GM12878 (cell line): ENCODE measurements around the gene RASSF4.

ENCODE experiments used
- EP300 ChIP-seq, 2 experiments: fragments of 150-350 bp in 1 of 2; IDR thresholded peaks; 2 replicates each; pipeline ENCODE4 v1.6.1; 2011 to 2012; ENCODE audit warnings: low read depth in 2 of 2, low read length in 2 of 2, borderline replicate concordance in 1 of 2, improper control_type of control experiment in 1 of 2, inconsistent platforms in 1 of 2; ENCODE audit not compliant: control insufficient read depth in 1 of 2
- FOS ChIP-seq: IDR thresholded peaks from 3 replicates; pipeline ENCODE4 v1.6.1; 2011; ENCODE audit warnings: borderline replicate concordance; ENCODE audit not compliant: insufficient read length; ENCODE audit errors: extremely low read depth
- ZNF384 ChIP-seq: IDR thresholded peaks from 2 replicates; pipeline ENCODE4 v1.6.1; 2012; ENCODE audit warnings: low read depth, mild to moderate bottlenecking, low read length, improper control_type of control experiment, borderline replicate concordance
- TF ChIP-seq, protein P1 (sequence below), 3 experiments: IDR thresholded peaks in 2 of 3; conservative IDR thresholded peaks in 1 of 3; 2 replicates each; pipeline ENCODE4 v1.5.1; 2011; ENCODE audit warnings: low read depth in 3 of 3, low read length in 3 of 3, mild to moderate bottlenecking in 3 of 3, control low read depth in 2 of 3, moderate library complexity in 2 of 3, inconsistent platforms in 1 of 3, mixed read lengths in 1 of 3; ENCODE audit not compliant: control insufficient read depth in 2 of 3, insufficient read depth in 1 of 3; ENCODE audit errors: extremely low read depth in 1 of 3

DNA sequence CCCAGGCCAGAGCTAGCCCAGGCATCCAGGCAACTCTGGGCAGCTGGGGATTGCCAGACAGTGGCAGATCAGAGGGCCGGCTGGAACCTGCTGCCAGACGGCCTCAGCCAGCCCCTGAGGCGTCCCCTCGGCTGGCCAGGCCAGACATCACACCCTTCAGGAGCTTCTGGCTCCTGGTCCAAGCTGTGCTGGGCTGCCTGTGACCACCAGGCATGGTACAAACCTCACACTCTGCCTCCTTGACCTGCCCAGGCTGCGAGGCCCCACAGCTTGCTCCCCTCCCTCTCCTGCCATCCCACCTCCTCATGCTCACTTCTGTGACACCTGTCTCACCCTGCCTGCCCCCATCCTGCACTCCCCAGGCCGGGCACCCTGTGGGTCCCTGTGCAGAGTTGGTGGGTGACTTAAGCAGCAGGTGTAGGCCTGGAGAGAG is 13.3 kb downstream of the RASSF4 start:
- TF ChIP-seq, protein P1, sequence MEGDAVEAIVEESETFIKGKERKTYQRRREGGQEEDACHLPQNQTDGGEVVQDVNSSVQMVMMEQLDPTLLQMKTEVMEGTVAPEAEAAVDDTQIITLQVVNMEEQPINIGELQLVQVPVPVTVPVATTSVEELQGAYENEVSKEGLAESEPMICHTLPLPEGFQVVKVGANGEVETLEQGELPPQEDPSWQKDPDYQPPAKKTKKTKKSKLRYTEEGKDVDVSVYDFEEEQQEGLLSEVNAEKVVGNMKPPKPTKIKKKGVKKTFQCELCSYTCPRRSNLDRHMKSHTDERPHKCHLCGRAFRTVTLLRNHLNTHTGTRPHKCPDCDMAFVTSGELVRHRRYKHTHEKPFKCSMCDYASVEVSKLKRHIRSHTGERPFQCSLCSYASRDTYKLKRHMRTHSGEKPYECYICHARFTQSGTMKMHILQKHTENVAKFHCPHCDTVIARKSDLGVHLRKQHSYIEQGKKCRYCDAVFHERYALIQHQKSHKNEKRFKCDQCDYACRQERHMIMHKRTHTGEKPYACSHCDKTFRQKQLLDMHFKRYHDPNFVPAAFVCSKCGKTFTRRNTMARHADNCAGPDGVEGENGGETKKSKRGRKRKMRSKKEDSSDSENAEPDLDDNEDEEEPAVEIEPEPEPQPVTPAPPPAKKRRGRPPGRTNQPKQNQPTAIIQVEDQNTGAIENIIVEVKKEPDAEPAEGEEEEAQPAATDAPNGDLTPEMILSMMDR (IDR thresholded peaks at IDR 0.05 in 2 of 3, conservative IDR thresholded peaks at IDR 0.05 in 1 of 3; ENCODE audit: control insufficient read depth in 2 of 3, extremely low read depth in 1 of 3, insufficient read depth in 1 of 3, low read depth in 3 of 3, low read length in 3 of 3): no peak
- TF ChIP-seq EP300 (IDR thresholded peaks at IDR 0.05; ENCODE audit: borderline replicate concordance in 1 of 2, control insufficient read depth in 1 of 2, low read depth in 2 of 2, low read length in 2 of 2) (no peak), FOS (no peak), ZNF384 (no peak)
